HG02938 (cell line): Measurements from ENCODE around the gene AFTPH.

Source experiments
- ATAC-seq: cut with Tn5 transposase; IDR thresholded peaks from one replicate; pipeline ENCODE4 v1.9.1; 2021; ENCODE audit warnings: mild to moderate bottlenecking, moderate library complexity; ENCODE audit not compliant: unreplicated experiment

The AFTPH gene

DNA sequence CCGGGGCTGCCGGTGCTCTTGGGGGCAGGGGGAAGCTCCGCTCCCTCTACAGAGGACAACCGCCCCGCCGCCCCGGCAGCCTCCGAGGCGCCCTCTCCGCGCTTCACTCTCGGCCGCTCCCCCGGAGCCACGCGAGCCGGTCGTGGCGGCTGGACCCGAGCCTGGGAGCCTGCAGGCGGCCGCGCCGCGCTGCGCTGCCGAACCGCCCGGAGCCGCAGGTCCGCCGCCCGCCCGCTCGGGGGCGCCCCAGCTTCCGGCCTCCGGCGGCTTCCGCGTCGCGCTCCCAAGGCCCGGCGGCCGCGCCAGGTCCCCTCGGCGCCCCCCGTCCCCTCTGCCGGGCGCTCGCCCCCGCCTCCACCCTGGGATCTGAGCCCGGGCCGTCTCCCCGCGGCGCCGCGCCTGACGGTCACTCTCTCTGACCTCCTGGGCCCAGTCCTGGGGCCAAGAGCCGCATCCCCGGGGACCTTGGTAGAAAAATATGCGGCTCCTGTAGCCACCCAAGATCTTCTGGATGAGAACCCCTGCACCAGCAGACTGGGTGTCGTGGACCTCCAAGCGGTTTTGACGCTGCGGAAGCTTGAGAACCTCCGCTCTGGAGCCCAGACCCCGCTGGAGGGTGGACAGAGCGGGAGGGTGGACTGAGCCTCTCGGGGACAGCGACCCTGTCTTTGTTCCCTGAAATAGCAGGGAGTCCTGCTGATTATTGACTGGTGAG, 85.3 kb downstream of the AFTPH start:
- no peak for ATAC-seq

DNA sequence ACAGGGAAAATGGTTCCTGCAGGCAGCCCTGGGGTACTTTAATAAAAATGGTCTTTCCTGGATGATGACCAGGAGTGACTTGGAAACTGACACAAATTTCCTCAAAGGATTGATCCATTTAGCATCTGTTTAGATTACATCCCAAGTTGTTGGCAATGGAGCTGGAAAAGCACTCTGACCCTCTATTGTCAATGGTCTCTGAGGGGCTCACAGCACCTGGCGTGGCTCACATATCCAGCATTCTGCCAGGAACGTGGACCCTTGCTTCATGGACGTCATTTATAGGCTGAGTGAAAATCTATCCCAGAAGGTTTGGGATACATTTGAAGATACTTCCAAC, 85.8 kb downstream of the AFTPH start:
- no peak for ATAC-seq

DNA sequence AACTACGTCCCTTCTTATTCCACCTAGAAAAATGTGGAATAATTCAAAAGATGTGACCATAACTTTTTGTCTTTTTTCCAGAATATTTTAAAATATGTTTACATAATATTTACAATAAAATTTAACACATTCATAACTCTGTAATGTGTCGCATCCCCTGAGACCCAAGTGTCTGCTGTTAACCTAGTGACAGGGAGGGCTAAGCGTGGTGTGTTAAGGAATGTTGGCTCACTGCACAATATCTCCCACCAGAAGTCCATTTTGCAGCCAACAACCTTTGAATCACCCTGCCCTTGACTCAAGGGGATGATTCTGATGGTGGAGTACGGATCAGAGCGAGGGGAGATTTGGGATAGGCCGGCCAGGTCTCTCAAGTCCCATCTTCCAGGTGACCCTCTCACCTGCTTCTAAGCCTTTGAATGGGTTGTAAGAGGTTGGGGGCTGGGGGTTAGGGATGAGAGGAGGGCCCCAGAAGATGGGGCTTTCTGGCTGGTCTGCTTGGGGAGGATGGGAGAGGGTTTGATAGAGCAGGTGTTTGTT, 86.3 kb downstream of the AFTPH start:
- ATAC-seq: no peak

DNA sequence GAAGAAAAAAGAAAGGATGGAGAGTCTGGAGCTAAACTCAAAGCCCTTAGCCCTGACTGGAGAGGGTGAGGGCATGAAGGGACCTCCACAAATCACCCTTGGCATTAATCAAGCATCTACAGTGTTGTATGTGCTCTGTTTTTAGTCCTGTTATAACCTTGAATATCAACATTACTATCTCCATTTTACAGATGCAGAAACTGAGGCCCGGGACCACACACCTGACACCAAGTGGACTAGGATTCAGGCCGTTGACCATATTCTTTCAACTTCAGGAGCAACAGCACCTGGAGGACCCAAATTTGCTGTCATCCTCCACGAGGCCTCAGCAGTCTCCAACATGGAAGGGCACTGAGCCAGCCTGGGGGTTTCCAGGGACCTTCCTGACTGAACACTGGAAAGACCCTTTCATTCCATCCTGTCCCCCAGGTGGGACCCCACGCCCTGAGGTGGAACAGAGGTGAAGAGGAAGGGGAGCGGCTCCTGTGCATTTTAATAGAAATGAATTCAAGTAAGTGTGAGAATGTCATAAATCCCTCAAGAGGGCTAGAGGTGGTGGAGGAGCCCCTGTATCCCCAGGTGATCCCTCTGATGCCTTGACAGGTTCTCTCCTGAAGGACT, 88.6 kb downstream of the AFTPH start:
- no peak for ATAC-seq

DNA sequence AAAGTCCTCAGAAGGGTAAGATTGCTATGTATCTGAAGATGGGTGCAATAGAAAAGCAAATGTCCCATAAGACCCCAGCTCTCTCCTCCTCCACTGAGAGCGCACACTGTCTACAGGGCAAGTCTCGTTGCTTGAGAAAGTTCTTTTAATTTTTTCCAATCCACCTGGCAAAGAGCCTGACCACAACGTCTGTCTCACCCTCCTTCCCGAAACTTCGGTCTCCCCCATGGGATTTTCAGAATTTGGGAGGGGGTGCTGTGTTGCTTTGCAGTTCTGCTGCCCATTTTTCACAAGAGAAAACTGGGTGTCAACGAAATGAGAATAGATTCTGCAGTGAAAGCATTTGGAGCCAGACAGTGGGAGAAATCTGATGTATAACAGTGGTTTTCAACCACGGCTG, 89.1 kb downstream of the AFTPH start:
- ATAC-seq: no peak

DNA sequence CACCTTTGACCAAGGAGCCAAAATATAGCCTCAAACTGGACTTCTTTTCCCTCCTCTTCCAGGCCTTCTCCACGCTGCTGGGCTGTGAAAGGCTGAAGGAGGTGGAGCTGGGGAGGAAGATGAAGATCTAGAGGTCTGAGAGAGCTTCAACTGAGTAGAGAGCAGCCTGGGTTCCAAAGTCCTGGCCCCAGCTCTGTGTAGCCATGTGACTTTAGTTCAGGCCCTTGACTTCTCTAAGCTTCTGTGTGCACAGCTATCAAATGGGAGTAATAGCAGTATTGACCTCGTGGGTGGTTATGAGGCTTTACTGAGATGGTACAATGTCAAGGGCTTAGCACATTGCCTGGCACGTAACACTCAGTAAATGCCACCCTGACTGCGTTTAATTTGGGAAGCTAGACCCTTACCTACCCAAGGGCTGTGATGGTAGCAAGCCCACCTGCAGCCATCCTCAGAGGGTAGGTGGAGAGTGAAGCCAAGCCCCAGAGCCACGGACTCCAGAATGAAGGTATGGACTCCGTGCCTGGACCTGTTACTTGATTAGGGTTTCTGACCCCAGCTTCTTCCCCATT, 91.2 kb downstream of the AFTPH start:
- ATAC-seq: no peak

DNA sequence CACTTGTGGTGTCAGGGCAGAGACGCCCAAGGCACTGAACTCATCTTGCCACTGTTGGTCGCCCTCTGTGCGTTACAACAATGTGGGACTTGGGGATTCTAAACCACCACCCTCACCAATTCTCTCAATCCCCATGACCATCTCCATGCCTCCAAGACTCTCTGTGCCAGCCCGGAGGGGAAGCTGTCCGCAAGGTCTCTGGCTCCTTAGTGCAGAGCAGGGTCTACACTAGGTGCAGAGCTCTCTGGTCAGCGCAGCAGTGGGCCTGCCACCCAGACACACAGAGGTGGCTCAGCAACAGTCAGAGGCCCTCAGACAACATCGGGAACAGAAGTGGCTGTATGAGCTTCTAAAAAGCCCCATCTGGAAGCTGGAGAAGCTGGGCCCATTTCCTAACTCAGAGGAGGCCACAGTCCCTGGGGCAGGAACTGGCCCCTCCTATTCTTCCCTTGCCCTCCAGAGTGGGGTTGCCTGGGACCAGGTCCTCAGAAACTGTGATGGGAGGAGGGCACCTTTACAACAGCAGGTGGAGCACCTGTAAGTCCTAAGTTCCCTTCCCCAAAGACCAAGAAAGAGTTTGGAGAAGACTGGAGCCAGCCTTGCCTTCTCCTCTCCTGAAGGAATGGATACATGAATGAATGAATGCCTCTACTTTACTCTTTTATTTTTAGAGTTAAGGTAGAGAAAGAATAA, 91.9 kb downstream of the AFTPH start:
- no peak for ATAC-seq

DNA sequence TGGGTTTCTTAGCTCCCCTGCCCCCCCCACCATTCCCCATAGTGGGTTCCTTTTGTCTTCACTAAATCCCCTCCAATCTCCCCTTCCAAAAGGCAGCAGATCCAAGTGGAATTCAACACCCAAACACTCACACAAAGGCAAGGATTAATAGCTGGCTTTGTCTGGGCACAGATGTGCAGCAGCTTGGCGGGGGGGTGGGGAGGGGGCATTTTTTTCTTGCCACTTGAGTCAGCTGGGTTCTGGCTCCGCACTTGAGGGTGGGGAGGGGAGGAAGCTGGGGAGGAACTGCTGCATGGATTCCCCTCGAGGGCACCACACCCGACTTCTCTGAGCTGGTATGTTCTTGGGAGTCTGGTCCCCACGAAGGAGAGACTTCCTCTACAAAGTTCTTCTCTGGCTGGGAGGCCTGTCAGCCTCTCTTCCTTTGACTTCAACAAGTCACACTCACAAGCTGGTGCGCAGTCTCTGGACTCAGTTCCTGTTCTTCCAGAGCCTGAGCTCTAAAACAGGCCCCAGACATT, 93.6 kb downstream of the AFTPH start:
- no peak for ATAC-seq

DNA sequence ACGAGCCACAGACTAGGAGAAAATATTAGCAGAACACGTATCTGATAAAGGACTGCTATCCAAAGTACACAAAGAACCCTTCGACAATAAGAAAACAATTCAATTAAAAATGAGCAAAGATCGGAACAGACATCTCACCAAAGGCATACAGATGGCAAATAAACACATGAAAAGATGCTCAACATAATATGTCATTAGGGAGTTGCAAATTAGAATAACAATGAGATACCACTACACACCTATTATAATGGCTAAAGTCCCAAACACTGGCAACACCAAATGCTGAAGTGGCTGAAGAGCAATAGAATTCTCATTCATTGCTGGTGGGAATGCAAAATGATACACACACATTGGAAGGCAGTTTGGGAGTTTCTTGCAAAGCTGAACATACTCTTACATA, 96.5 kb downstream of the AFTPH start:
- no peak for ATAC-seq

DNA sequence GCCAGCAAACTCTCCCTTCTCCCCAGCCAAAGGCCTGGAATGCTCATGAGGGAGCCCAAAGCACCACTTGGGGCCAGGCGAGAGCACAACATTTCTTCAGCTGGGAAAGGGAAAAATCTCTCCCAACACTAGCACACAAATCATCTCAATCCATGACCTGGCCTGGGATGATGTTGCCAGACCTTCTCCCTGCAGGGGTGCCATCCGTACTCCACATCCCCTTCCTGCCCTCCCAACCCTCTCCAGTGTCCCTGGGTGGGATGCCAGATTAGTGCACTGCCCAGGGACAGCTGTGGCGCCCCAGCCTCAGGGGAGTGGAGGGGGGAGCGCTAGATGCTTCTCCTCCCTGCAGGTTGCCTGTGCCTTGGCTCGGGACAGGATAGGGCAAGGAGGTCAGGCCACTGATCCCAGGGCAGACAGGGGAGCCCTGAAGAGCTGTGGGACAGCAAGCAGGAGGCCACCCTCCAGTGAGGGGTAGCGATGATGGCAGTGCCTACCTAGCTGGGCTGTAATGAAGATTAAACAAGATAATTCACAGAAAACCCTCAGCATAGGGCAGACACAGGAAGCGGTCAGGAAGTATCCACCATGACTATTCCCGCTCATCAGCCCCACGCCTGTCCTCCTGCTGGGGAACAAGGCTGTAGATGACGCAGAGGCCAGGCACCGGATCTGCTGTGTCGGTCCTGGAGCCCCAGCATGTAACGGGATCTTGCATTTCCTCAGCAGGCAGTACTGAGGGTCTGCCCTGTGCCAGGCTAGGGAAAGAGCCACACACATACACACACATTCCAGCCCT, 98.5 kb downstream of the AFTPH start:
- no peak for ATAC-seq

DNA sequence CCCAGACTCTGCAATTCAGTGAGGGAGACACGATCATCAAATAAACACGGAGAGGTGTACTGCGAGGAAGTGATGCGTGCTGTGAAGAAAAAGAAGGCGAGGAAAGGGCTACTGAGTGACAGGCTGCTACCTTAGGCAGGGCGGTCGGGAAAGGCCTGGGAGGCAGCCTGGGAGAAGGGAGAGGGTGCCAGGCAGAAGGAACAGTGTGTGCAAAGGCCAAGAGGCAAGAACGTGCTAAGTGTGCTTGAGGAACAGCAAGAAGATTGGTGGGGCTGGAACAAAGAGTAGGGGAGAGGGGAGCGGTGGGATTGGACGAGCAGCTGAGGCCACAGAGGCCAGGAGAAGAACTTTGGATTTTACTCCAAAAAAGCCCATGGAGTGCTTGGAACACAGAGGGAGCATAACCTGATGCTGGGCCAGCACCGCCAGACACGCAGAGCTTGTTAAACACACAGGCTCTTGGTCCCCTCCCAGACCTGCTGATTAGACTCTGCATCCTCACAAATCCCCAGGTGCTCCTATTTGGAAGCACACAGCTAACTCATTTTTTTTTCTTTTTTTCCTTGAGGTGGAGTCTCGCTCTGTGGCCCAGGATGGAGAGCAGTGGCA, 99.2 kb downstream of the AFTPH start:
- ATAC-seq: no peak

DNA sequence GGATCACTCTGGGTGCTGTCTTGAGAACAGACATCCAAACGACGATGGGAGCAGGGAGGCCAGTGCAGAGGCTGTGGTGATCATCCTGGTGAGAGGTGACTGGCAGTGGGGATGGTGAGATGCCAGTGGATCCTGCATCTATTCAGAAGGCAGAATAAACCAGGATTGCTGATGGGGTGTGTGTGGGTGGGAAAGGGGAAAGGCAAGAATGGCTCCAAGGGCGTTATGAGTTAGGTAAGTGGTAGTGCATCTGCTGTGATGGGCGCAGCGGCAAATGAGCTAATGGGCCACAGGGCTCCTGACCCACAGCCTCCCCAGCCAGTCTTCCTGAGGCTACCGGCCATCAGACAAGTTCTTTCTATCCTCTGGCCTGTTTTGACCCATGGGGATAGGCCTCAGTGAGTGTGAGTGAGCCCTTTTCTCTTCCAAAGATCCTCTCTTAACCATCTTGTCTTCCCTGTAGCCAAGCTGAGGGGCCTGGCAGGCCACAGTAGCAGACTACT, 100.0 kb downstream of the AFTPH start:
- ATAC-seq: no peak

DNA sequence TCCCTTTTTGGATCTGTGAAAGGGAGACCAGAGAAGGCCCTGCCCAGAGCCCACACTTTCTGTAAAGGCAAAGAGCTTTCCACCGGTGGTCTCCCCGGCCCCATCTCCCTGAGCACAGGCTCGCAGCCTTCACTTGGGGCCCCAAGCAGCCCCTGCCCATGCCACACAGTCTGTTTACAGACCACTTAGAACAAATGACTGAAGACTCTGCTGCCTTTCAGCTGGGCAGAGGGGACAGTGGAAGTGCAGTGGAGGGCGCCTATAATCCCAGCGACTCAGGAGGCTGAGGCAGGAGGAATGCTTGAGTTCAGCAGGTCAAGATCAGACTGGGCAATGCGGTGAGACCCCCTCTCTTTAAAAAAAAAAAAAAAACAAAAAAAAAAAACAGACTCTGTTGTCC, 100.7 kb downstream of the AFTPH start:
- ATAC-seq: no peak

DNA sequence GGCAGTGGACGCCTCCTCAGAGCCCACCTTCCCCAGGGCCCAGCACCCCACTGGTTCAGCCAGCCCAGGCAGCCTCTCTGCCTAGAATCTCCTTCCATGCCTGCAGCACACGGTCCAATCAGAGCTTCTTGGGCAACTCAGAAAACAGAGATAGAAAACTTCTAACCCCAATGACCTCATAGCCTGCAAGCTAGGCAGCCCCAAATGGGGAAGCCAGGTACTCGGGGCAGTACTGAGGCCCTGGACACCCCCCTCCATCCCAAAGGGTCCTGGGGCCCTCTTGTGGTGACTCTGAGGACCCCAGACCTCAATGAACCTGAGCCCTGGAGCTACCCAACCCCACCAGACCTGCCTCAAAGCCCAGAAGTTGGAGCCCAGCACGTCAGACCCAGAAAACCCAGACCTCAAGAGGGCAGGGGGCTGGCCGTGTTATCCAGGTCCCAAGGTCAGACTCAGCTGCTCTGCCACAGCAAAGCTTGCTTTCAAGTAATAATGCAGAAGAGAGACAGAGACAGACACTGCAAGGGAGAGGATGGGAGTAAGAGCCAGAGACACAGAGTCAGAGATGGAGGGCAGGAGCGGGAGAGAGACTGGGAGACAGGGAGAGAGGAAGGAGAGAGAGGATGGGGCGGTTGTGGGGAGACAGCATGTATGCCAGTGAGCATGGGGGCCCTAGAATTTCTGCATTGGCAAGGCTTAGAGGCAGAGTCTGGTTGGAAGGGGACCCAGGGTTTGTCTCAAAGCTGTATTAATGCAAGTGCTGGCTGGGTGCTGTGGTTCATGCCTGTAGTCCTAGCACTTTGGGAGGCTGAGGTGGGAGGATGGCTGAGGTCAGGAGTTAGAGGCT, 101.4 kb downstream of the AFTPH start:
- no peak for ATAC-seq

DNA sequence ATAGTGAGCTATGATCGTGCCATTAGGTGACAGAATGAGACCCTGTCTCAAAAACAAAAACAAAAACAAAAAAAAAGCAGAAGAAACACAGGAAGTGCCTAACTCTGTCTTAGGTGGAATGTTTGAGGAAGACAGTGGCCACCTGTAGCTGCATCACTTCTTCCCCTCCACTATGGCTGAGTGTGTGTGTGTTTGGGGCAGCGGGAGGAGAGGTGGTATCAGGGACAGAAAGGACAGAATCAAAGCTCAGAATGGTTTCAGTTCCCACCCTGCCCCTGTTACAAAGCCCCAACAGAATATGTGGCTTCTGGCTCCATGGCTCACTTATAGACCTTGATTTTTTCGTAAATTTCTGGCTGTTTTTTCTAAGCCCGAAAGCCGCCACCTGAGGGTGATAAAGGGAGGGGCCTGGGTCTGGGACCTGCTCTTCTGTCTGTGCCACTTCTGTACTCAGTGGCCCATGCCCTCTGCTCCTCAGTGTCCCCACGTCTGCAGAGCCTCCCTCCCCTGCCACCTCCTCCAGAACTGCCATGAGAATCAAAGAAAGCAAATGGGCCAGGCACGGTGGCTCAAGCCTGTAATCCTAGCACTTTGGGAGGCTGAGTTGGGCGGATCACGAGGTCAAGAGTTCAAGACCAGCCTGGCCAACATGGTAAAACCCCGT, 102.2 kb downstream of the AFTPH start:
- no peak for ATAC-seq

DNA sequence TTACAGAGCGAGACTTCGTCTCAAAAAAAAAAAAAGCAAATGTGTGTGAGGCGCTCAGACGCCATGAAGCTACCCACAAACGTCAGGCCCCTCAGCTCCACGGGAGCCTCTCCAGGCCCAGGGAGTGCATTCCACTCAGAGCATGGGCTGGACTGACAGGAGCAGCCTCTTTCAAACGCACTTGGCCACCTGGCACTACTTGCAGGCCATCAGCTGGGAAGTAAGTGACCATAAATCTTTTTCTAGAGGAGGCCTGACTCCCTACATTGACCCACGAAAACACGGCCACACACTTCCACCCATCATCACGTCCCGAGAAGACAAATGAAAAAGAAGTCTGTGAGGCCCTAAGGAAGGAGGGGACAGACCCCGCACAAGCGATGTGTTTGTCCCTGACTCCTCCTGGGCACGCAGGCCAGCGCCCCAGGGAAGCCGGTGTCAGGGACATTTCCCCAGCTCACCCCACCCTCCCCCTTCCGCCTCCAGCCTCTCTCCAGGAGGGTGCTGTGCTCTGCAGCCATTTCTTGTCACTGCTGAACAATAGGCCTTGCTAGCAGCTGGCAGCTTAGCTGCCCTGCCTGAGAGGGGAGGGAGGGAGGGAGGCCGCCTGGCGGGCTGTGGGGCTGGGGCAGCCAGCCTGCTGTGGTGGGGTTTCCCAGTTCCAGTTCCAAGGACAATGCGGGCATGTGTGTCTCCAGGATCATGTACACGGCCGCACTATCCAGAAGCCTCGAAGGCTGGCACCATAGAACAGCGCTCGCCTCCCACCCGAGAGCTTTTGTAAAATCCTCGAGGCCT, 103.0 kb downstream of the AFTPH start:
- ATAC-seq: no peak

DNA sequence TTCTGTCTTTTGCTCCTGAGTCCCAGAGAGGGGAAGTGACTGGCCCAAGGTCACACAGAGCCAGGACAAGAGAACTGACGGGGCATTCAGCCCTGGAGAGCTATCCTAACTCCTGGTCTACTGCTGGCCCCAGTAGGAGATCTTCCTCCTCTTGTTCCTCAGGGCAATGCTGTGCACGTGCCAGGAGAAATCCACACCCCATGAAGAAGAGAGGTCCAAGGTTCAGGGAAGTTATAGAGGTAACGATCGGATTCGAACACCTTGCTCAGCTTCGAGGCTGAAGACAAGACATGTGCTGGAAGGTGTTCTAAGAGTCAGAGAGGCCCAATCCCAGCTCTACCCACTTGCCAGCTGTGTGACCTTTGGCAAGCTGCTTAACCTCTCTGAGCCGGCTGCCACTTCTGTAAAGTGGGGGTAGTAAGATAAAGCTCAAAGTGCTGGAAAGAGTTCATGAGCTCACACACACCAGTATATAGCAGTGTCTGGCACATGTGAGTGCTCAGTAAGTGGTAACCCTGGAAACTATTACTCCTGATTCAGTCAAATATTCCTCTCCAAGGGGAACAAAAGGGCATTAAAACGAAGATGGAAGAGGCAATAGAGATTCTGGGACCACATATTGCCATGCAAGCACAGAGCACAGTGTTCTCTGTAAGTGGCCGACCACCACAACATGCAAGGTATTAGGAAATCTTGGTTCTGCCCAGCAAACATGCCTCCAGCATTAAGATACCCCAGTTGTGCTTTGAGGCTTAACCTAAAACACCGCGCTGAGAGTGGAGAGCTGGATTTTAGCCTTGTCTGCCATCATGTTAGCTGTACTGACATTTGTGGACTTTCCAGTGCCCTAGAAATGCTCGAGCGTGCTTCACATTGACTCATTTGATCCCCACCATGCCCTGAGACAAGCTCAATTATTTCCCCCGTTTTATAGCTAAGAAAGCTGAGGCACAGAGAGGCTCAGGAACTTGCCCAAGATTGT, 104.0 kb downstream of the AFTPH start:
- ATAC-seq: no peak
